K562 (cell line): ENCODE measurements around the gene NUP85. TPM values are rescaled to one million over a fixed set of nuclear protein-coding genes. Genes with fewer than 3 reads are reported as not detected.

Experiments used
- ATAC-seq: fragments of 200-7000 bp; cut with Tn5 transposase; 3 replicates; pipeline ENCODE4 v1.9.1; 2020; ENCODE audit warnings: moderate library complexity
- BruUV-seq: library from RNA; stranded (reverse); fragments of 400-500 nt; replicated peaks from 2 replicates; lab custom pipeline; 2021; lab: Mats Ljungman, UMichigan
- CTCF ChIA-PET: fragments of 300-600 bp; formaldehyde crosslinking; extraction: SDS; loops from one replicate; lab custom pipeline; 2021; ENCODE audit warnings: low intra/inter-chr PET ratio; lab: Yijun Ruan, JAX
- POLR2A ChIA-PET: fragments of 300-600, 350-650 bp; sonication (Branson Sonifier 250); formaldehyde crosslinking; extraction: SDS; loops from one replicate; lab custom pipeline; 2021; ENCODE audit warnings: antibody characterized with exemption, inconsistent platforms; lab: Yijun Ruan, JAX
- DNase-seq, 4 experiments: peaks; one replicate each; pipeline versions ENCODE4 v3.0.0 to v3.0.0-alpha.2; 2011 to 2018; ENCODE audit warnings: low spot score in 3 of 4, mixed read lengths in 3 of 4; ENCODE audit errors: extremely low read depth in 1 of 4
- FAIRE-seq: peaks from 2 replicates; lab custom pipeline; 2011; peaks lifted over from hg19 to GRCh38; lab: Jason Lieb, UNC
- H2AFZ ChIP-seq: 2 replicates; pipeline ENCODE4 v1.6.0; 2011; ENCODE audit warnings: low read depth, low read length, control low read depth, inconsistent platforms
- H3K27ac ChIP-seq: fragments of 200-600 bp; 3 replicates; pipeline ENCODE4 v1.8.0; 2011; ENCODE audit warnings: low read depth, mild to moderate bottlenecking, control low read depth, inconsistent platforms, low read length, moderate library complexity, mixed read lengths; ENCODE audit errors: extremely low read depth
- H3K27me3 ChIP-seq, 2 experiments: fragments of 300-600 bp in 1 of 2; 2 replicates in 1 of 2; 3 replicates in 1 of 2; pipeline versions ENCODE4 v1.6.0 to v1.8.0; 2011; ENCODE audit warnings: inconsistent platforms in 2 of 2, low read length in 2 of 2, mild to moderate bottlenecking in 1 of 2, mixed read lengths in 1 of 2, moderate library complexity in 1 of 2; ENCODE audit not compliant: control insufficient read depth in 2 of 2, insufficient read depth in 2 of 2
- H3K36me3 ChIP-seq: fragments of 300-600 bp; 3 replicates; pipeline ENCODE4 v1.8.0; 2011; ENCODE audit warnings: mild to moderate bottlenecking, low read length, inconsistent platforms; ENCODE audit not compliant: control insufficient read depth, insufficient read depth
- H3K4me1 ChIP-seq, 2 experiments: fragments of 200-600 bp in 1 of 2; replicated peaks in 1 of 2; 2 replicates in 1 of 2; 3 replicates in 1 of 2; pipeline versions ENCODE4 v1.5.1 to v1.8.0; 2011; ENCODE audit warnings: inconsistent platforms in 2 of 2, low read length in 2 of 2, mild to moderate bottlenecking in 1 of 2, mixed read lengths in 1 of 2, moderate library complexity in 1 of 2; ENCODE audit not compliant: control insufficient read depth in 2 of 2, insufficient read depth in 2 of 2
- H3K4me2 ChIP-seq: 2 replicates; pipeline ENCODE4 v1.6.1; 2011; ENCODE audit warnings: low read length, control low read depth, inconsistent platforms, mixed read lengths; ENCODE audit not compliant: insufficient read depth
- H3K4me3 ChIP-seq: fragments of 200-600 bp; sonication (generic), shearing (Covaris generic); 2 replicates; pipeline ENCODE4 v1.5.1; 2016; ENCODE audit warnings: control low read depth, inconsistent platforms
- H3K79me2 ChIP-seq: fragments of 200-600 bp; 3 replicates; pipeline ENCODE4 v1.8.0; 2011; ENCODE audit warnings: low read length, inconsistent platforms; ENCODE audit not compliant: control insufficient read depth, insufficient read depth
- H3K9ac ChIP-seq, 2 experiments: 2 replicates each; pipeline versions ENCODE4 v1.6.0 to v1.6.1; 2011; ENCODE audit warnings: low read depth in 2 of 2, low read length in 2 of 2, control low read depth in 1 of 2, inconsistent platforms in 1 of 2, mild to moderate bottlenecking in 1 of 2, mixed read lengths in 1 of 2; ENCODE audit not compliant: insufficient read depth in 1 of 2
- H3K9me1 ChIP-seq: one replicate; pipeline ENCODE4 v1.6.0; 2011; ENCODE audit warnings: inconsistent platforms, mild to moderate bottlenecking, low read length, moderate library complexity; ENCODE audit not compliant: control insufficient read depth, insufficient read depth
- H3K9me3 ChIP-seq: replicated peaks from 2 replicates; pipeline ENCODE4 v1.5.1; 2011; ENCODE audit warnings: low read depth, low read length, inconsistent platforms; ENCODE audit not compliant: control insufficient read depth, insufficient read depth
- H4K20me1 ChIP-seq: replicated peaks from 2 replicates; pipeline ENCODE4 v1.6.1; 2011; ENCODE audit warnings: low read length, inconsistent platforms, mixed read lengths; ENCODE audit not compliant: control insufficient read depth, insufficient read depth
- DMBX1 ChIP-seq: fragments of 250-450 bp; sonication (Bioruptor Pico); IDR thresholded peaks from 2 replicates; pipeline ENCODE4 v1.8.0; 2022; ENCODE audit warnings: inconsistent platforms, mild to moderate bottlenecking, moderate library complexity, borderline replicate concordance
- E2F3 ChIP-seq: fragments of 250-450 bp; sonication (Bioruptor Pico); IDR thresholded peaks from 2 replicates; pipeline ENCODE4 v1.4.0; 2020; ENCODE audit warnings: mild to moderate bottlenecking
- ERF ChIP-seq: fragments of 450-650 bp; formaldehyde crosslinking; IDR thresholded peaks from 2 replicates; pipeline ENCODE4 v1.4.0; 2020; ENCODE audit warnings: mild to moderate bottlenecking, mixed read lengths
- MCM7 ChIP-seq, 2 experiments: fragments of 450-650 bp; IDR thresholded peaks; 2 replicates each; pipeline ENCODE4 v1.6.1; 2016 to 2018
- NR2F6 ChIP-seq: fragments of 450-650 bp; formaldehyde crosslinking; IDR thresholded peaks from 2 replicates; pipeline ENCODE4 v1.4.0; 2020; ENCODE audit warnings: mild to moderate bottlenecking
- NRF1 ChIP-seq, 2 experiments: fragments of 450-650 bp; IDR thresholded peaks in 1 of 2; conservative IDR thresholded peaks in 1 of 2; 2 replicates each; pipeline ENCODE4 v1.6.1; 2014; ENCODE audit warnings: mild to moderate bottlenecking in 2 of 2
- PHF8 ChIP-seq: fragments of 200-600 bp; sonication (generic); IDR thresholded peaks from 2 replicates; pipeline ENCODE4 v1.6.1; 2012; ENCODE audit warnings: mixed run types, mild to moderate bottlenecking, inconsistent platforms, low read length, moderate library complexity, borderline replicate concordance
- POLR2A ChIP-seq: fragments of 450-650 bp; conservative IDR thresholded peaks from 2 replicates; pipeline ENCODE4 v1.6.1; 2016
- RBFOX2 ChIP-seq: fragments of 200-400 bp; formaldehyde crosslinking; IDR thresholded peaks from 2 replicates; pipeline ENCODE4 v1.6.1; 2017; ENCODE audit warnings: low read depth, mild to moderate bottlenecking, low read length, moderate library complexity
- SIRT6 ChIP-seq: IDR thresholded peaks from one replicate; pipeline ENCODE4 v1.6.1; 2012; ENCODE audit warnings: low read depth, mild to moderate bottlenecking, control low read depth, inconsistent platforms, low read length, moderate library complexity
- SUPT5H ChIP-seq: fragments of 450-650 bp; IDR thresholded peaks from 2 replicates; pipeline ENCODE4 v1.6.1; 2016
- VEZF1 ChIP-seq: fragments of 200-800 bp; sonication (Bioruptor generic); IDR thresholded peaks from 2 replicates; pipeline ENCODE4 v1.6.1; 2017; ENCODE audit warnings: missing genetic modification characterization, missing compliant biosample characterization
- ZBTB7A ChIP-seq: IDR thresholded peaks from 2 replicates; pipeline ENCODE4 v1.6.1; 2011; ENCODE audit warnings: low read depth, mild to moderate bottlenecking, low read length, moderate library complexity, borderline replicate concordance; ENCODE audit not compliant: control insufficient read depth
- ZFP91 ChIP-seq: sonication (generic); formaldehyde crosslinking; IDR thresholded peaks from 2 replicates; pipeline ENCODE4 v1.8.0; 2022; ENCODE audit warnings: mild to moderate bottlenecking, missing genetic modification reagents
- ZFX ChIP-seq: sonication (generic); formaldehyde crosslinking; IDR thresholded peaks from 2 replicates; pipeline ENCODE4 v1.8.0; 2022; ENCODE audit warnings: mild to moderate bottlenecking, missing genetic modification reagents, moderate library complexity
- ZNF184 ChIP-seq: sonication (generic); formaldehyde crosslinking; IDR thresholded peaks from 2 replicates; pipeline ENCODE4 v1.5.0; 2020; ENCODE audit warnings: missing genetic modification reagents
- ZNF263 ChIP-seq: sonication (generic); formaldehyde crosslinking; IDR thresholded peaks from 2 replicates; pipeline ENCODE4 v1.8.0; 2022; ENCODE audit warnings: mild to moderate bottlenecking, missing genetic modification reagents, borderline replicate concordance
- ZNF277 ChIP-seq: fragments of 250-450 bp; sonication (Bioruptor Pico); IDR thresholded peaks from 2 replicates; pipeline ENCODE4 v1.8.0; 2022; ENCODE audit warnings: inconsistent platforms, mild to moderate bottlenecking, moderate library complexity, borderline replicate concordance
- ZNF551 ChIP-seq: fragments of 250-450 bp; sonication (Bioruptor Pico); IDR thresholded peaks from 2 replicates; pipeline ENCODE4 v1.5.0; 2021; ENCODE audit warnings: mild to moderate bottlenecking, moderate library complexity
- ZNF583 ChIP-seq: fragments of 250-450 bp; sonication (Bioruptor Pico); IDR thresholded peaks from 2 replicates; pipeline ENCODE4 v1.4.0; 2020
- WGBS: fragments of 100-300 bp; shearing (Covaris generic); methylation state at CpG from one replicate; pipeline ENCODE4 v1.1.6; 2016; ENCODE audit warnings: low coverage, mixed read lengths; ENCODE audit not compliant: insufficient coverage; ENCODE audit errors: missing lambda C conversion rate; 5-methylcytosine and 5-hydroxymethylcytosine counted together
- in situ Hi-C: fragments of 300-500 bp; cut with MboI; formaldehyde crosslinking; loops from 4 replicates; pipeline ENCODE4 v1.15.0; 2018; ENCODE audit warnings: inconsistent platforms, mixed read lengths
- intact Hi-C: fragments of 100-400 bp; cut with micrococcal nuclease; formaldehyde crosslinking; loops from 2 replicates; pipeline ENCODE4 v1.14.2; 2022
- polyA plus RNA-seq, 8 experiments: library from polyadenylated mRNA; depleted of rRNA in 4 of 8; stranded (reverse) in 5 of 8; unstranded in 3 of 8; fragments of >200 nt; fragmentation: Nextera tagmentation in 2 of 8; fragmentation: Illumina TruSeq in 1 of 8; extraction: Ambion mirVana in 2 of 8; extraction: Trizol in 1 of 8; gene quantifications; 2 replicates each; pipeline versions ENCODE4 v1.2.1 to v1.2.3, GENCODE V29; 2011 to 2014; ENCODE audit warnings: inconsistent platforms in 1 of 8, missing spikeins in 1 of 8
- total RNA-seq, 7 experiments: library from RNA; depleted of rRNA in 6 of 7; stranded (reverse); fragments of >200 nt in 6 of 7; fragmentation: Illumina TruSeq in 2 of 7; extraction: Trizol in 2 of 7; gene quantifications; 2 replicates each; pipeline versions ENCODE4 v1.2.1 to v1.2.3, GENCODE V29; 2011 to 2021; ENCODE audit warnings: low replicate concordance in 1 of 7

Gene NUP85
- total and polyA plus RNA-seq, 9 of the 15 experiments (the other 6 are each of a cell fraction or from before 2014, with no cell fraction given) = 50.2 to 177 (median 110) TPM

- Histone ChIP-seq H4K20me1 (no peaks in the 10 kb centered on the region), H3K27ac (peak within 1 kb of the TSS; percentile 96), H3K4me3 (peak within 1 kb of the TSS; percentile 97), H3K4me1 (peaks cover 30 to 59% of the 10 kb centered on the region in 2 experiments; a peak in 4 of 5 replicates), H2AFZ (peak within 1 kb of the TSS; percentile 97), H3K36me3 (peaks cover 49% of the 10 kb centered on the region; the same call in 2 of the 3 replicates), H3K27me3 (no peaks in the 10 kb centered on the region), H3K9ac (peak within 1 kb of the TSS; percentile 95), H3K4me2 (peak within 1 kb of the TSS; percentile 89), H3K9me3 (no peaks in the 10 kb centered on the region), H3K79me2 (peaks cover 35% of the 10 kb centered on the region), H3K9me1 (no peaks in the 10 kb centered on the region)
- intact Hi-C loops = loop anchor here (2.0 kb wide), 1 partner anchor 18 kb away; the partner anchor contains the start of gene SLC25A19
- CTCF ChIA-PET = interaction anchor here (0.7 to 2.5 kb wide), 5 partner anchors 30 to 216 kb away, joined by 3 to 13 read pairs (median 3); no protein-coding TSS in a partner anchor
- POLR2A ChIA-PET = interaction anchor here (0.6 to 6.8 kb wide), 20 partner anchors 9 to 362 kb away, joined by 3 to 43 read pairs (median 6); partner anchors contain the start of genes GGA3, GRB2, MRPS7 and NUP85
- WGBS = 0% methylated on average over 16 of the region's 39 CpGs
- ATAC-seq = no peak
- no peak for FAIRE-seq
- no TSS peak for BruUV-seq
- in situ Hi-C loops = no loop called here
- no peak for DNase-seq
- 0 out of 2 replicates have a peak, but pooled peaks have one; percentile 80 for TF ChIP-seq ERF (CRISPR knock-in tag)
- TF ChIP-seq ZNF184 (CRISPR knock-in tag) = no peak
- no peak for TF ChIP-seq ZNF277 (CRISPR knock-in tag)
- TF ChIP-seq ZFX (CRISPR knock-in tag) = peak; percentile 66; the same call in 1 of the 2 replicates
- peak; percentile 75; the same call in 1 of the 2 replicates for TF ChIP-seq VEZF1
- no peak for TF ChIP-seq ZNF551 (CRISPR knock-in tag)
- peak; percentile 83; the same call in 1 of the 2 replicates for TF ChIP-seq NR2F6 (CRISPR knock-in tag)
- peak; percentile 77; the same call in 1 of the 2 replicates for TF ChIP-seq PHF8
- TF ChIP-seq ZNF263 (CRISPR knock-in tag) = no peak
- 0 out of 2 replicates have a peak, but pooled peaks have one; percentile 6 for TF ChIP-seq SUPT5H
- 0 out of 2 replicates have a peak, but pooled peaks have one; percentile 68 for TF ChIP-seq ZBTB7A
- peak in 1 of 2 experiments; percentile 58; a peak in 3 of 4 replicates for TF ChIP-seq NRF1 (conservative IDR thresholded peaks at IDR 0.05 in 1 of 2, IDR thresholded peaks at IDR 0.05 in 1 of 2)
- peak; percentile 64; the same call in 1 of the 2 replicates for TF ChIP-seq POLR2A
- TF ChIP-seq ZNF583 = peak; percentile 50
- TF ChIP-seq ZFP91 = no peak
- TF ChIP-seq RBFOX2 = peak; percentile 61; the same call in 1 of the 2 replicates
- no peak for TF ChIP-seq MCM7 (IDR thresholded peaks at IDR 0.05)
- 0 out of 2 replicates have a peak, but pooled peaks have one; percentile 29 for TF ChIP-seq E2F3 (CRISPR knock-in tag)
- no peak for TF ChIP-seq SIRT6
- peak; percentile 76; the same call in 1 of the 2 replicates for TF ChIP-seq DMBX1
These were observed 65.4 kb downstream of the NUP85 start, which contains the start of gene MIF4GD for GRCh38 chr17:75270966-75271232. Gene MIF4GD (minus strand): TSS chr17:75271231. CDS start chr17:75270195, 1,036 bp downstream.
